ENCODE measurements around the gene ARFGEF3.
A peak's percentile ranks its signal among the peaks of the same experiment; 100 is the strongest.

The ARFGEF3 gene

GRCh38 chr6:138264372-138264880 lies 102.7 kb downstream of the ARFGEF3 start:
- Histone ChIP-seq H3K4me3 (ENCODE audit: low read depth, low read length) (no peak overlapping the region), H3K9me3 (ENCODE audit: control insufficient read depth, insufficient read depth, low read depth, low read length) (no peaks in the 10 kb centered on the region), H3K4me1 (ENCODE audit: control insufficient read depth, insufficient read depth, low read length) (no peaks in the 10 kb centered on the region), H3K36me3 (ENCODE audit: control insufficient read depth in 2 of 2, insufficient read depth in 1 of 2, low read length in 2 of 2) (peaks cover 12 to 23% of the 10 kb centered on the region in 2 experiments; a peak in 2 of 3 replicates), H3K27ac (ENCODE audit: extremely low read depth, low read depth, low read length) (no peak overlapping the region)
- ChIA-PET POLR2A (no interaction called here), CTCF (interaction anchor here (0.7 kb wide), 1 partner anchor 1714 kb away, joined by 3 read pairs; the partner anchor contains the start of gene MAP7)
- no peak for TF ChIP-seq ZNF132 (tag by site-specific recombination; IDR thresholded peaks at IDR 0.05; ENCODE audit: borderline replicate concordance)
- TF ChIP-seq ZNF843 (tag by site-specific recombination; IDR thresholded peaks at IDR 0.05), result no peak
- no peak for TF ChIP-seq ZXDB (tag by site-specific recombination; IDR thresholded peaks at IDR 0.05)
- TF ChIP-seq GLIS2 (tag by site-specific recombination; IDR thresholded peaks at IDR 0.05), result no peak
- TF ChIP-seq ZNF146 (tag by site-specific recombination; IDR thresholded peaks at IDR 0.05), result no peak
- no peak for TF ChIP-seq ZNF202 (tag by site-specific recombination; IDR thresholded peaks at IDR 0.05; ENCODE audit: borderline replicate concordance)
- no peak for TF ChIP-seq ZFP69B (tag by site-specific recombination; IDR thresholded peaks at IDR 0.05)
- TF ChIP-seq KLF17 (tag by site-specific recombination; IDR thresholded peaks at IDR 0.05), result no peak

- H3K9me3 ChIP-seq (ENCODE audit: control insufficient read depth, insufficient read depth, low read depth, low read length), result no peaks in the 10 kb centered on the region
- H3K4me1 ChIP-seq (ENCODE audit: control insufficient read depth, insufficient read depth, low read length), result no peaks in the 10 kb centered on the region
- H3K27ac ChIP-seq (ENCODE audit: extremely low read depth, low read depth, low read length), result no peak overlapping the region
- peaks cover 7 to 23% of the 10 kb centered on the region in 2 experiments; a peak in 2 of 3 replicates for H3K36me3 ChIP-seq (ENCODE audit: control insufficient read depth in 2 of 2, insufficient read depth in 1 of 2, low read length in 2 of 2)
- TF ChIP-seq PRDM1 (tag by site-specific recombination; IDR thresholded peaks at IDR 0.05) (peak; percentile 91), YY1 (tag by site-specific recombination; IDR thresholded peaks at IDR 0.05) (no peak)
- ChIA-PET POLR2A (no interaction called here), CTCF (no interaction called here)
- H3K4me3 ChIP-seq (ENCODE audit: low read depth, low read length), result no peak overlapping the region
These were observed 104.4 kb downstream of the ARFGEF3 start for GRCh38 chr6:138266095-138266494.

- no peak for TF ChIP-seq ZNF157 (tag by site-specific recombination; IDR thresholded peaks at IDR 0.05)
- no peak for TF ChIP-seq ZNF24 (tag by site-specific recombination; IDR thresholded peaks at IDR 0.05)
- TF ChIP-seq PRDM1 (tag by site-specific recombination; IDR thresholded peaks at IDR 0.05), result peak; percentile 53; the same call in 1 of the 2 replicates
- Histone ChIP-seq H3K36me3 (ENCODE audit: control insufficient read depth in 2 of 2, insufficient read depth in 1 of 2, low read length in 2 of 2) (peaks cover 7 to 13% of the 10 kb centered on the region in 2 experiments; a peak in 2 of 3 replicates), H3K4me1 (ENCODE audit: control insufficient read depth, insufficient read depth, low read length) (no peaks in the 10 kb centered on the region), H3K9me3 (ENCODE audit: control insufficient read depth, insufficient read depth, low read depth, low read length) (no peaks in the 10 kb centered on the region), H3K27ac (ENCODE audit: extremely low read depth, low read depth, low read length) (no peak overlapping the region), H3K4me3 (ENCODE audit: low read depth, low read length) (no peak overlapping the region)
- POLR2A ChIA-PET, result no interaction called here
- CTCF ChIA-PET, result interaction anchor here (0.6 to 2.4 kb wide), 3 partner anchors 152 to 562 kb away, joined by 3 to 7 read pairs (median 3); no protein-coding TSS in a partner anchor
These were observed 106.5 kb downstream of the ARFGEF3 start for GRCh38 chr6:138267971-138268895.

- Histone ChIP-seq H3K36me3 (ENCODE audit: control insufficient read depth in 2 of 2, insufficient read depth in 1 of 2, low read length in 2 of 2) (no peaks in the 10 kb centered on the region; a peak in 1 of 3 replicates), H3K9me3 (ENCODE audit: control insufficient read depth, insufficient read depth, low read depth, low read length) (no peaks in the 10 kb centered on the region), H3K4me3 (ENCODE audit: low read depth, low read length) (no peak overlapping the region), H3K4me1 (ENCODE audit: control insufficient read depth, insufficient read depth, low read length) (no peaks in the 10 kb centered on the region), H3K27ac (ENCODE audit: extremely low read depth, low read depth, low read length) (no peak overlapping the region)
- no peak for TF ChIP-seq ZNF837 (tag by site-specific recombination; IDR thresholded peaks at IDR 0.05)
- TF ChIP-seq KLF9 (tag by site-specific recombination; IDR thresholded peaks at IDR 0.05; ENCODE audit: low read depth), result no peak
- no peak for TF ChIP-seq ZNF449 (tag by site-specific recombination; IDR thresholded peaks at IDR 0.05)
- no peak for TF ChIP-seq ZNF571 (tag by site-specific recombination; IDR thresholded peaks at IDR 0.05)
- peak; percentile 55; the same call in 1 of the 2 replicates for TF ChIP-seq ZNF664 (tag by site-specific recombination; IDR thresholded peaks at IDR 0.05)
- TF ChIP-seq ZNF112 (tag by site-specific recombination; IDR thresholded peaks at IDR 0.05), result no peak
- TF ChIP-seq SCRT1 (tag by site-specific recombination; IDR thresholded peaks at IDR 0.05; ENCODE audit: borderline replicate concordance), result no peak
- ChIA-PET CTCF (interaction anchor here (0.8 to 1.2 kb wide), 3 partner anchors 15 to 155 kb away, joined by 4 to 5 read pairs (median 5); no protein-coding TSS in a partner anchor), POLR2A (no interaction called here)
These were observed 109.7 kb downstream of the ARFGEF3 start for GRCh38 chr6:138271451-138271850.
